G401 (cell line): ENCODE measurements around the gene FAM168B. TPM values are rescaled to one million over a fixed set of nuclear protein-coding genes. Genes with fewer than 3 reads are reported as not detected.
"Not testable (repeated sequence)": the region's sequence is repeated elsewhere in the genome, so short reads cannot be mapped to it uniquely, and the experiment has no call there.

ENCODE experiments used
- DNase-seq: peaks from one replicate; pipeline ENCODE4 v3.0.0-alpha.2; 2015; ENCODE audit warnings: low spot score
- in situ Hi-C: cut with HindIII; loops from 2 replicates; pipeline ENCODE4 v1.10.0; 2016; ENCODE audit warnings: low sequenced_read_pairs, mixed read lengths
- total RNA-seq: library from RNA; depleted of rRNA; stranded (reverse); fragments of >200 nt; shearing (Covaris generic); gene quantifications from 2 replicates; pipeline ENCODE4 v1.2.3, GENCODE V29; 2014

FAM168B gene
- total RNA-seq, 1 experiment from 2014 or later, result 92.2 TPM

GRCh38 chr2:131104487-131105155 is 11.4 kb upstream of the FAM168B start:
- in situ Hi-C loops, result no loop called here
- DNase-seq, result peak; percentile 95

DNA sequence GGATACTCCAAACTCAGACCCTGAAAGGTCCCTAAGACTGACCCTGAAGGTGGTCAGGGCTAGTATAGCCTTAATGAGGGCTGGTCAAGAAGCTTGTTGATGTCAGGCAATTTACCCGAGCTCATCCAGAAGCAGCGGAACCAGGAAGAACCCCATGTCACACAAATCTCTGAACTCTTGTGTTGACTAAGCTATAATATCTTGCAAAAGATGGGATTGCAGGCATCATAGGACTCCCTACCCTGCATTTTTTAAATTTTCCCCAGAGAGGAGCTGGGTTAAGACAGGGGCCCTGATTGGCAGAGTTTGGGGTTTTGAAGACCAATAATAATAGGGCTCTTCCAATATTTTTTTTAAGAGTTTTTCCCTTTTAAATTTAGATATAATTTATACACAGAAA is 9.9 kb upstream of the FAM168B start:
- in situ Hi-C loops, result no loop called here

GRCh38 chr2:131094463-131095281 is 1.4 kb upstream of the FAM168B start:
- in situ Hi-C loops, result no loop called here
- peak; percentile 11 for DNase-seq

More for the DNA sequence above, 9.9 kb upstream of the FAM168B start:
- no peak for DNase-seq

- in situ Hi-C loops, result no loop called here
- DNase-seq, result no peak
These were observed 619 bp upstream of the FAM168B start for GRCh38 chr2:131093696-131094462.

DNA sequence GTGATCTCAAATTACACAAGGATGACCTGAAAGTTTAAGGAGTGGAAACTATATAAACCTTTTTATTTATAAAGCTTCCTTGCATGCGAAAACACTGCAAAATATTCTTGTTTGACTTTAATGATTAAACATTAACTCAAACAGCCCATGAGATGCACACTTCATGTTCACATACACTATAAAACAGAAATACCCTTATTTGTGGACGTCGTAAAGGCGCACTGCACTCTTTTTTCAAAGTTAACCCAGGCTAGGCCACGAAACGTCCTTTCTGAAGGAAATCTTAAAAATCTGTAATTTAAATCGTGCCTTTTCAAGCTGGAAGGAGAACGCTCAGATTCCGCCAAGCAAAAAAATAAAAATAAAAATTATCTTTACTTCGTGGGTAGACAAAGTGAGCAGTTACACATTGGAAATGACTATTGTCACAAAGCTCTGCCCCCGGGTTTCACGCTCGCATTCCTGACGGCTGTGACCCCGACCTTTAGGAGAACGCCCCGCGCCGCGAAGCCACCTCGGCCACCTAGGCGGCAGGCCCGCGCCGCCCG is 728 bp downstream of the FAM168B start:
- in situ Hi-C loops, result no loop called here
- no peak for DNase-seq

DNA sequence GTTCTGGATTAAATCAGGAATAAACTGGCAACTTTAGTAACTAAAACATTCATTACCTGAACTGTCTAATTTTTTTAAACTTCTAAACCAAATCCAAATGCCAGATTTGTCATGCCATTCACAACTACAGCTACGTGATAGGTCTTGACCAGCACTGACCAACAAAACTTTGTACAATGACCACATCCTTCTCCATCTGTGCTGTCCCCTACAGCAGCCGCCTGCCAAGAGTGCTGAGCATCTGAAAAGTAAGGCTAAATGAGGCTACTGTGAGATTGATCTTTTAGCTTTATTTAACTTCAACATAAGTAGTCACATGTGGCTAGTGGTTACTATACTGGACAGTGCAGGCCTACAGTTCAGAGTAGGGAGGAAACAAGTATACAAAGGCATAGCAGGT is 7.6 kb downstream of the FAM168B start:
- in situ Hi-C loops, result no loop called here
- DNase-seq, result no peak

DNA sequence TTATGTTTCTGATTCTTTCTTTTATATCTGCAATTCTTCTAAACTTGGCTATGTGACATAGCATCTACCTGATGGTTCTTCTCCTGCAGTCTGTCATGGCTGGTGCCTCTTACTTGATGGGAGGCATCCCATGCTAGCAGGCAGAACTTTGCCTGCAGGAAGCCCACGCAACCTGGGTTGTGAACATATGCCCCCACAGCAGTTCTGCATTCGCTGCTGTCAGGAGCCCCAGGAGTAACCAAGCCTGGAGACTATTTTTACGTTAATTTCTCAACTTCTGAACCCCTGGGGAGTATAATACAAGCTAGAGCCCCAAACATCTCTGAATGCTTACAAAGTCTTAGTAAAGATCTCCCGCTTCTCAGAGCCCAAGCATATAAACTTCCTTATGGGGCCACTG is 12.1 kb downstream of the FAM168B start:
- no peak for DNase-seq
- in situ Hi-C loops, result no loop called here

- in situ Hi-C loops, DNase-seq: not testable (repeated sequence)
These were observed 13.3 kb downstream of the FAM168B start for GRCh38 chr2:131079931-131080330.

DNA sequence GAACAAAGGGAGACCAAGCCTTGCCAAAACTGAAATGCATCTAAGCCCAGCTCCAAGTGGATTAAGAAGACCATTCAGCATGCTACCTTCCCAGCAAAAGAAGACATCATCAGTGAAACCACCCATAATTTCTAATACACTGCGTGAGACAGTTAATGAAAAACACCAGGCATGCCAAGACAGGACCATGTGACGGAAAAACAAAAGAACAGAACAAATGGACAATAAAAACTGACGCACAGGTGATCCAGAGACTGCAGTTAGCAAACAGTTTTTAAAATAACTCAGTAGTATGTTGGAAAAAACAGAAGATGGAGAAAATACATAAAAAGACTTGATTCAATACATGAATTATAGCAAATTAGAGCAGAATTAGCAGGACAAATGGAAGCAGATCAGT is 15.3 kb downstream of the FAM168B start:
- DNase-seq, result no peak
- in situ Hi-C loops, result no loop called here

DNA sequence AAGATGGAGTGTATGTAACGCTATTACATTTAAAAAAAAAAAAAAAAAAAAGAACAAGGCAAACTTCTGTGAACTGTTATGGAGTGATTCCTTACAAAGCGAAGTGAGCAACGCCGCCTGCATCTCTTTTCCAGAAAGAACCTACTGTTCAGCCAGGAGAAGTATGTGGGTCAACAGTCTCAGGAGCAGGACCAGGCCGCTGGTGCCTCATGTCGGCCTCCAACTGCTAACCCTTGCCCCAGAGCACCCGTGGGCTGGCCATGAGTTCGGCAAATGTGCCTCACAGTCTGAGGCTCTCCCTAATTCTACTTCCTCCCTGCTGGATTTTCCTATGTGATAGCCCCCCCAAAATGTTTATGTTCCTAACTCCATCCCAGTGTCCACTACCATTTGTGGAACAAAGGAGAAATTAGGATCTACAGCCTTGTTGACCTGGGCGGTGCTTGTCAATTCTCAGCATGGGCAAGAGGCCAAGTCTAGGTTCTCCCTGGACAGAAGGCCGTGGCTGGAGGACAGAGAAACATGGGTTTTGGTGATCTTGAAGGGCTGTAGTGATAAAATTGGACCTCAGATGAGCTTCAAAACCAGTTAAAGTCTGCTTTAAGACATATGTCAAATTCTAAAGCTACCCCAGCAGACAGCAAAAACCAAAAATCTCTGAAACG is 15.9 kb downstream of the FAM168B start:
- in situ Hi-C loops, result no loop called here
- DNase-seq, result no peak

GRCh38 chr2:131076707-131077106 is 16.6 kb downstream of the FAM168B start:
- no peak for DNase-seq
- in situ Hi-C loops, result no loop called here

DNA sequence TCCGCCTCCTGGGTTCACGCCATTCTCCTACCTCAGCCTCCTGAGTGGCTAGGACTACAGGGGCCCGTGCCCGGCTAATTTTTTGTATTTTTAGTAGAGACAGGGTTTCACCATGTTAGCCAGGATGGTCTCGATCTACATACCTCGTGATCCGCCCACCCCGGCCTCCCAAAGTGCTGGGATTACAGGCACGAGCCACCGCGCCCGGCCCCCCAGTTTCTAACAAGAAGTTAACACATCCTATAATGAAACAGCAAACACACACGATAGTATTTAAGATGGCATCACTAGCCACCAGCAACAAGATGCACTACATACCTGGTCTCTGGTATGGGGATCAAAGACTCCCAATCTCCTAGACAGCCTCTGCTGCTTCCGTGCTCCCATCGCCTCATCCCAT is 17.7 kb downstream of the FAM168B start:
- DNase-seq, in situ Hi-C loops: not testable (repeated sequence)

- in situ Hi-C loops, result not testable (repeated sequence)
These were observed 25.1 kb downstream of the FAM168B start for GRCh38 chr2:131068172-131068571.

GRCh38 chr2:131067465-131068125 is 25.7 kb downstream of the FAM168B start:
- in situ Hi-C loops, result no loop called here
- no peak for DNase-seq

More at GRCh38 chr2:131068172-131068571, 25.1 kb downstream of the FAM168B start:
- not testable (repeated sequence) for DNase-seq

DNA sequence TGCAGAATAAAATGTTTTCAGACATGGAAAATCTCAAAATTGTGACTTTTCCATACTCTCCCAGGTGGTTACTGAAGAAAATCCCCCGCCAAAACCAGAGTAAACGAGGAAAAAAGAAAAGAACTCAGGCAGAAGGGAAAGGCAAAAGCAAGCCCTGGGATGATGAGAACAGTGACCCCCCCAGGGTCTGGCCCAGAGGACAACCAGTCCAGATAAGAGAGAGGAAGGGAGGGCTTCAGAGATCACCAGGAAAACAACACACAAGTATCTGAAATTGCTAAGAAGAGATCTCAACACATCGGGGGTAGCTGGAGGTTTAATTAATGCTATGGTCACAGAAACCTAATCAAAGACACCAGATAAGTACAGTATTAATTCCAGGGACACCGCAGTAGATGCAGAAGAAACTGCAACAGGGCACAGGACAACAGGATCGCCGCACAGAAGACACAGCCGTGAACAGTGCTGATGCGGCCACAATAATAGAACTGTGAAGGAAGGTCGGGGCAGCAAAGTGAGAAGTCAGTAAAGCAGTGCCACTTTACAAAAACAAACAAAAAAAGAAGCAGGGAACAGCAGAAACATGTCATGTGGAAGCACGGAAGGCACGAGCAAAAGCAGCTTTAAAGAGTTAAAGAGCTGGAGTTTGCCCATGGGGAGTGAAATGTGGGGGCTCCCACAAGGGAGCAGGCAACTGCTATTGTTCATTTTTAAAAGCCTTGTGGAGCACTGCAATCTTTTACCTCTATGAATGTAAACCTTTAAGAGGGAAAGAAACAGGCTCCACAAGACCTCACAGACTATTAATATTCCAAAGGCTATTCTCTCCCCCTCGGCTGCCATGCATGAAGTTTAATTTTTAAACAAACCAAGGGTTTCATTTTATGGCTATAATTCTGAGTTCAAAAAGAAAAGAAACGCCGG is 28.4 kb downstream of the FAM168B start:
- no peak for DNase-seq
- in situ Hi-C loops, result no loop called here

- peak; percentile 37 for DNase-seq
- in situ Hi-C loops, result no loop called here
These were observed 29.6 kb downstream of the FAM168B start for GRCh38 chr2:131063501-131064283.

- no peak for DNase-seq
- in situ Hi-C loops, result no loop called here
These were observed 34.3 kb downstream of the FAM168B start for GRCh38 chr2:131058920-131059319.
